Measurements from ENCODE around the gene CD93. TPM values are rescaled to one million over a fixed set of nuclear protein-coding genes. Genes with fewer than 3 reads are reported as not detected.

CD93 gene
- total RNA-seq, 6 experiments from 2014 or later, result 3.9 to 21.5 (median 9.2) TPM

DNA sequence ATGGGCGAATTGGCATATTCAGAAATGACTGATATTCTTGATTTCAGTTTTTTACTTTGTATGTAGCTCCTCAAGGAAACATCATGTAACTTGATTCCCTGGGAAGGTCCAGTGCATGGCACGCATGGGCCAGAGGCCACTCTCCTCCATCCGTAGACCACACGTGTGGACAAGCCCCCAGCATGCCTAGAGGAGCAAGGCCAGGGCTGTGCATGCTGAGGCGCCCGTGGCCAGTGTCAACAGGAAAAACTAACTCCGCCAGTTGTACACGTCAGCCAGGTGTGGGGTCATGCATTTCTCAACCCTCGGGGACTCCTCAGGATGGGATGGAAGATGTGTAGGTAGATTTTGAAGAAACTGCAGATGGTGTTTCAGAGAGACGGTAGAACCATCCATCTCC lies 37.8 kb upstream of the CD93 start:
- Histone ChIP-seq H3K9me3 (no peaks in the 10 kb centered on the region), H3K4me1 (no peaks in the 10 kb centered on the region), H3K4me3 (no peak overlapping the region), H3K27ac (no peak overlapping the region), H3K27me3 (no peaks in the 10 kb centered on the region), H3K36me3 (no peaks in the 10 kb centered on the region)
- TF ChIP-seq, protein P1, sequence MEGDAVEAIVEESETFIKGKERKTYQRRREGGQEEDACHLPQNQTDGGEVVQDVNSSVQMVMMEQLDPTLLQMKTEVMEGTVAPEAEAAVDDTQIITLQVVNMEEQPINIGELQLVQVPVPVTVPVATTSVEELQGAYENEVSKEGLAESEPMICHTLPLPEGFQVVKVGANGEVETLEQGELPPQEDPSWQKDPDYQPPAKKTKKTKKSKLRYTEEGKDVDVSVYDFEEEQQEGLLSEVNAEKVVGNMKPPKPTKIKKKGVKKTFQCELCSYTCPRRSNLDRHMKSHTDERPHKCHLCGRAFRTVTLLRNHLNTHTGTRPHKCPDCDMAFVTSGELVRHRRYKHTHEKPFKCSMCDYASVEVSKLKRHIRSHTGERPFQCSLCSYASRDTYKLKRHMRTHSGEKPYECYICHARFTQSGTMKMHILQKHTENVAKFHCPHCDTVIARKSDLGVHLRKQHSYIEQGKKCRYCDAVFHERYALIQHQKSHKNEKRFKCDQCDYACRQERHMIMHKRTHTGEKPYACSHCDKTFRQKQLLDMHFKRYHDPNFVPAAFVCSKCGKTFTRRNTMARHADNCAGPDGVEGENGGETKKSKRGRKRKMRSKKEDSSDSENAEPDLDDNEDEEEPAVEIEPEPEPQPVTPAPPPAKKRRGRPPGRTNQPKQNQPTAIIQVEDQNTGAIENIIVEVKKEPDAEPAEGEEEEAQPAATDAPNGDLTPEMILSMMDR (IDR thresholded peaks at IDR 0.05), result no peak
- TF ChIP-seq POLR2A (IDR thresholded peaks at IDR 0.05), result no peak
- DNase-seq (no peak), ATAC-seq (no peak)
- WGBS (ENCODE audit: insufficient coverage, low coverage, low lambda C conversion rate, missing lambda C conversion rate), result 69% methylated on average over 4 of the region's 10 CpGs
- intact Hi-C loops (cut with DNase I), result no loop called here

GRCh38 chr20:23122796-23123655 lies 36.9 kb upstream of the CD93 start:
- no peak for DNase-seq
- Histone ChIP-seq H3K4me1 (no peaks in the 10 kb centered on the region), H3K27me3 (no peaks in the 10 kb centered on the region), H3K36me3 (no peaks in the 10 kb centered on the region), H3K4me3 (no peak overlapping the region), H3K27ac (no peak overlapping the region), H3K9me3 (no peaks in the 10 kb centered on the region)
- intact Hi-C loops (cut with DNase I), result no loop called here
- WGBS (ENCODE audit: insufficient coverage, low coverage, low lambda C conversion rate, missing lambda C conversion rate), result 67% methylated on average over 3 of the region's 18 CpGs
- no peak for TF ChIP-seq POLR2A (IDR thresholded peaks at IDR 0.05)
- TF ChIP-seq, protein P1 (IDR thresholded peaks at IDR 0.05), result no peak
- no peak for ATAC-seq

DNA sequence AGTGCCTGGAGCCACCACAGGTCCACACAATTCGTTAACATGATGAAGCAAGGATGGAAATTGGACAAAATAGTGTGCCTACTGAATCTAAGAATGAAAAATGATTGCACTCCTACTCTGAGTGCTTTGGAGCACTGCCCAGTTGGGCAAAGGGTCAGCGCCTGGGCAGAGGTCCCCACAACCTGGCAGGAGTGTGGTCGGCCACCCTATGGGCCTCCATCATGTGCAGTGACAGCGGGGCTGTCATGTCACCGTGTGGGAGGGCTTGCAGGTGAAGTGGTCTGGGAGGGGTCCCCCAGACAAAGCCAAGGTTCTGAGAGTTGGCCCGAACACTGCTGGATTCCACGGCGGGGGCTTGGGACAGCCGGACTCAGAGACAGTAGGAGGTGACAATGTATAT lies 36.2 kb upstream of the CD93 start:
- no peaks in the 10 kb centered on the region for H3K27me3 ChIP-seq
- WGBS (ENCODE audit: insufficient coverage, low coverage, low lambda C conversion rate, missing lambda C conversion rate), result 37% methylated on average over 2 of the region's 9 CpGs
- no peak overlapping the region for H3K27ac ChIP-seq
- TF ChIP-seq, protein P1 (IDR thresholded peaks at IDR 0.05), result no peak
- no peak for TF ChIP-seq POLR2A (IDR thresholded peaks at IDR 0.05)
- H3K4me1 ChIP-seq, result no peaks in the 10 kb centered on the region
- ATAC-seq, result no peak
- H3K36me3 ChIP-seq, result no peaks in the 10 kb centered on the region
- H3K4me3 ChIP-seq, result no peak overlapping the region
- DNase-seq, result no peak
- no peaks in the 10 kb centered on the region for H3K9me3 ChIP-seq
- intact Hi-C loops (cut with DNase I), result no loop called here

DNA sequence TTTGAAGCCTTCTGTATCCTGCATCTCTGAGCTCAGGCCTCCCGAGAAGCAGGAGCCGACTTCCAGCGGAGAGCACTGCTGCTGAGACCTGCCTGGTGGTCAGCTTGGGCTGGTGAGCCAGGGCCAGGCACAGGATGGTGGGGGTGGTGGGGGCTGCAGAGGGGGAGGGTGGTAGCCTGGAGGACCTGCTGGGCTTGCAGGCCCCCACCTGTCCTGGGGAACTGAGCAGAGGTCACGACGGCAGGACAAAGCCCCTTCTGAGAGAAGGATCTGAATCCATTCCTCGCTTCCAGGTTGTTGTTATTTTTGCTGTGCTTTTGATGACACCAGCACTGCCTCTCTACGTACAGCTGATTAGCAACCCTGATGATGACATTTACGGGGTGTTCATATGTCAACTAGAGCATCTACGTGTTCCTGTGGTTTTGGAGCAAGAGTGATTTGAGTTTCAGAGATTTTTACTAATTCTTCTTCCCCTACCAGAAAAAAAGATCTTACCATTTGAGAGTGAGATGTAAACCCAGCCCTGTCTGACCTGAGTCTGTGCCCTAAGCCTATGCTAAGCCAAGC lies 35.7 kb upstream of the CD93 start:
- no peaks in the 10 kb centered on the region for H3K27me3 ChIP-seq
- no peaks in the 10 kb centered on the region for H3K4me1 ChIP-seq
- ATAC-seq (no peak), DNase-seq (no peak)
- WGBS (ENCODE audit: insufficient coverage, low coverage, low lambda C conversion rate, missing lambda C conversion rate), result 13% methylated on average over 1 of the region's 9 CpGs
- H3K36me3 ChIP-seq, result no peaks in the 10 kb centered on the region
- TF ChIP-seq, protein P1 (IDR thresholded peaks at IDR 0.05), result no peak
- no peak for TF ChIP-seq POLR2A (IDR thresholded peaks at IDR 0.05)
- no peak overlapping the region for H3K27ac ChIP-seq
- H3K4me3 ChIP-seq, result no peak overlapping the region
- H3K9me3 ChIP-seq, result no peaks in the 10 kb centered on the region
- intact Hi-C loops (cut with DNase I), result no loop called here
